IMR-90 (cell line): Measurements from ENCODE around the gene MYOF.

Experiments used
- CEBPB ChIP-seq: IDR thresholded peaks from 2 replicates; pipeline ENCODE4 v1.6.1; 2012; ENCODE audit warnings: low read depth, low read length, improper control_type of control experiment
- MAZ ChIP-seq: IDR thresholded peaks from 2 replicates; pipeline ENCODE4 v1.6.1; 2012; ENCODE audit warnings: low read depth, mild to moderate bottlenecking, low read length, improper control_type of control experiment, moderate library complexity, borderline replicate concordance
- POLR2A ChIP-seq: IDR thresholded peaks from 2 replicates; pipeline ENCODE4 v1.6.1; 2012; ENCODE audit warnings: mild to moderate bottlenecking, low read depth, low read length
- RAD21 ChIP-seq: IDR thresholded peaks from 2 replicates; pipeline ENCODE4 v1.6.1; 2012; ENCODE audit warnings: low read length, improper control_type of control experiment
- RCOR1 ChIP-seq: IDR thresholded peaks from 2 replicates; pipeline ENCODE4 v1.6.1; 2012; ENCODE audit warnings: mild to moderate bottlenecking, low read length, improper control_type of control experiment; ENCODE audit not compliant: insufficient replicate concordance
- RFX5 ChIP-seq: IDR thresholded peaks from 2 replicates; pipeline ENCODE4 v1.8.0; 2012; ENCODE audit warnings: low read depth, mild to moderate bottlenecking, low read length, moderate library complexity
- SMC3 ChIP-seq: fragments of 150-350 bp; IDR thresholded peaks from 2 replicates; pipeline ENCODE4 v1.6.1; 2016; ENCODE audit warnings: low read depth, mild to moderate bottlenecking, antibody characterized with exemption, low read length, moderate library complexity
- TF ChIP-seq, protein P1 (sequence below): conservative IDR thresholded peaks from 2 replicates; pipeline ENCODE4 v1.5.1; 2012; ENCODE audit warnings: mild to moderate bottlenecking, low read depth, low read length, improper control_type of control experiment
- TF ChIP-seq, protein P2 (sequence below): fragments of 150-350 bp; IDR thresholded peaks from 2 replicates; pipeline ENCODE4 v1.6.1; 2017; ENCODE audit warnings: mild to moderate bottlenecking, antibody characterized with exemption, low read length, low read depth
- TF ChIP-seq, protein P3 (sequence below): fragments of 150-350 bp; IDR thresholded peaks from 2 replicates; pipeline ENCODE4 v1.6.1; 2016; ENCODE audit warnings: low read depth, mild to moderate bottlenecking, low read length, moderate library complexity, borderline replicate concordance

DNA sequence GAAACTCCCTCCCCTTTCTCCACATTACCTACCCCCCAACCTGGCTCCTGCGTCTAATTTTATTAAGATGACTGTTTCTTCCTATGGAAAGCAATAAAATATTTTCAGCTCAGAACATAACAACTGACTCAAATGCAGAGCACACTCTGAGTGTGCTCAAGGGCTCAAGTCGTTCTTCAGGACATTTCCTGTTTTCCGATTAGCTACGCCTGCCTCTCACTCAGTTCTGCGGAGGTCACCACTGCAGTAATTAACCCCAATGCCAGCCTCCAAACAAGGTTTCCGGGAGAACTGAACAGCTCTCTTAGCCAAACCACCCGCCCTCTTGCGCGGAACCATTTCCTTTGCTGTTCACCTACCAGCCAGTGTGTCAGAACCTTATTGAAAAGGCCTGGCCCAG, 19.3 kb downstream of the MYOF start:
- TF ChIP-seq, protein P1, sequence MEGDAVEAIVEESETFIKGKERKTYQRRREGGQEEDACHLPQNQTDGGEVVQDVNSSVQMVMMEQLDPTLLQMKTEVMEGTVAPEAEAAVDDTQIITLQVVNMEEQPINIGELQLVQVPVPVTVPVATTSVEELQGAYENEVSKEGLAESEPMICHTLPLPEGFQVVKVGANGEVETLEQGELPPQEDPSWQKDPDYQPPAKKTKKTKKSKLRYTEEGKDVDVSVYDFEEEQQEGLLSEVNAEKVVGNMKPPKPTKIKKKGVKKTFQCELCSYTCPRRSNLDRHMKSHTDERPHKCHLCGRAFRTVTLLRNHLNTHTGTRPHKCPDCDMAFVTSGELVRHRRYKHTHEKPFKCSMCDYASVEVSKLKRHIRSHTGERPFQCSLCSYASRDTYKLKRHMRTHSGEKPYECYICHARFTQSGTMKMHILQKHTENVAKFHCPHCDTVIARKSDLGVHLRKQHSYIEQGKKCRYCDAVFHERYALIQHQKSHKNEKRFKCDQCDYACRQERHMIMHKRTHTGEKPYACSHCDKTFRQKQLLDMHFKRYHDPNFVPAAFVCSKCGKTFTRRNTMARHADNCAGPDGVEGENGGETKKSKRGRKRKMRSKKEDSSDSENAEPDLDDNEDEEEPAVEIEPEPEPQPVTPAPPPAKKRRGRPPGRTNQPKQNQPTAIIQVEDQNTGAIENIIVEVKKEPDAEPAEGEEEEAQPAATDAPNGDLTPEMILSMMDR = no peak
- TF ChIP-seq POLR2A (no peak), SMC3 (no peak), CEBPB (no peak), RFX5 (no peak), RAD21 (no peak), MAZ (no peak), RCOR1 (no peak)
- TF ChIP-seq, protein P2, sequence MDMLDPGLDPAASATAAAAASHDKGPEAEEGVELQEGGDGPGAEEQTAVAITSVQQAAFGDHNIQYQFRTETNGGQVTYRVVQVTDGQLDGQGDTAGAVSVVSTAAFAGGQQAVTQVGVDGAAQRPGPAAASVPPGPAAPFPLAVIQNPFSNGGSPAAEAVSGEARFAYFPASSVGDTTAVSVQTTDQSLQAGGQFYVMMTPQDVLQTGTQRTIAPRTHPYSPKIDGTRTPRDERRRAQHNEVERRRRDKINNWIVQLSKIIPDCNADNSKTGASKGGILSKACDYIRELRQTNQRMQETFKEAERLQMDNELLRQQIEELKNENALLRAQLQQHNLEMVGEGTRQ = no peak
- TF ChIP-seq, protein P3, sequence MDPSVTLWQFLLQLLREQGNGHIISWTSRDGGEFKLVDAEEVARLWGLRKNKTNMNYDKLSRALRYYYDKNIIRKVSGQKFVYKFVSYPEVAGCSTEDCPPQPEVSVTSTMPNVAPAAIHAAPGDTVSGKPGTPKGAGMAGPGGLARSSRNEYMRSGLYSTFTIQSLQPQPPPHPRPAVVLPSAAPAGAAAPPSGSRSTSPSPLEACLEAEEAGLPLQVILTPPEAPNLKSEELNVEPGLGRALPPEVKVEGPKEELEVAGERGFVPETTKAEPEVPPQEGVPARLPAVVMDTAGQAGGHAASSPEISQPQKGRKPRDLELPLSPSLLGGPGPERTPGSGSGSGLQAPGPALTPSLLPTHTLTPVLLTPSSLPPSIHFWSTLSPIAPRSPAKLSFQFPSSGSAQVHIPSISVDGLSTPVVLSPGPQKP = no peak
